GM03348 (cell line): ENCODE data around the gene CLCN2.

ENCODE experiments used
- DNase-seq: peaks from one replicate; pipeline ENCODE4 v3.0.0; 2012; ENCODE audit warnings: low spot score

The CLCN2 gene

DNA sequence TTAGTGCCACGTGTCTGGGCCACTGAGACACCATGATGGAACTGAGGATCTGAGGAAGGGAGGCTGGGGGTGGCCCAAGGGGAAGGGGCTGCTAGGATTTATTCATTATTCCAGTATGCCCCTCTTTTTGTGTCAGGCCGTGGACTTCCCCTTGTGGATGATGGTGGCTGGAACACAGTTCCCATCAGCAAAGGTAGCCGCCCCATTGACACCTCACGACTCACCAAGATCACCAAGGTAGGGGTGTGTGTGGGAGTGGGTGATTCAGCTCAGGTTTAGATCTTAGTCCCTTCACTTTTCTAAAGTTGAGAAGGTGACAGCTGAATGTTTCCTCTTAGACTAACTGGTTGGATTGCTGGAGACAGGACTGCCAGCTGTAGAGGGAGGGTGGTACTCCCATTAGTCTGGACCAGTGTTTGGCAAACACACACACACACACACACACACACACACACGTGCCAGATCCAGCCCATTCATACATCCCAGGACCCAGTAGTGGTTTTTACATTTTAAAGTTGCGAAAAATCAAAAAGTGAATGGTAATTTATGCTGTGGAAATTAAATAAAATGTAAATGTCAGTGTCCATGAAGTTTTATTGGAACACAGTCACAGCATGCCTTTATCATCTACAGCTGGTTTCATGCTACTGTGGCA lies 35.6 kb downstream of the CLCN2 start:
- DNase-seq: no peak

DNA sequence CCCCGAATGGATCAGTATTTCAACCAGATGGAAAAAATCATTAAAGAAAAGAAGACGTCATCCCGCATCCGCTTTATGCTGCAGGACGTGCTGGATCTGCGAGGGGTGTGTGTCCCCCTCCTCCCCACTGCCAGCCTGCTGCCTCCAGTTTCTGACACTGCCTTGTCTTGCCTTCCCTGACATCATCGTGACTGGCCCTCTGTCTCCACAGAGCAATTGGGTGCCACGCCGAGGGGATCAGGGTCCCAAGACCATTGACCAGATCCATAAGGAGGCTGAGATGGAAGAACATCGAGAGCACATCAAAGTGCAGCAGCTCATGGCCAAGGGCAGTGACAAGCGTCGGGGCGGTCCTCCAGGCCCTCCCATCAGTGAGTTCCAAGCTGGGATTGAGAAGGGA lies 36.1 kb downstream of the CLCN2 start:
- DNase-seq: no peak

DNA sequence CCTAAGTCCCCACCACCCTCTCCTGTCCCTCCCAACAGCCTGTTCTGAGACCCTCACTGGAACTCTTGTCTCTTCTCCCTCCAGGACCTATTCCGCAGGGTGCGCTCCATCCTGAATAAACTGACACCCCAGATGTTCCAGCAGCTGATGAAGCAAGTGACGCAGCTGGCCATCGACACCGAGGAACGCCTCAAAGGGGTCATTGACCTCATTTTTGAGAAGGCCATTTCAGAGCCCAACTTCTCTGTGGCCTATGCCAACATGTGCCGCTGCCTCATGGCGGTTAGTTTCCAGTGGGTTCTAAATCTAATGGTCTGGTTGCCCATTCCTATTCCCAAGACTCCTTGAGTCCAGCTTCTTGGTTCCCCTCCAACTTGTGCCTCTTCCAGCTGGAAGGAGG lies 37.7 kb downstream of the CLCN2 start:
- DNase-seq: no peak

DNA sequence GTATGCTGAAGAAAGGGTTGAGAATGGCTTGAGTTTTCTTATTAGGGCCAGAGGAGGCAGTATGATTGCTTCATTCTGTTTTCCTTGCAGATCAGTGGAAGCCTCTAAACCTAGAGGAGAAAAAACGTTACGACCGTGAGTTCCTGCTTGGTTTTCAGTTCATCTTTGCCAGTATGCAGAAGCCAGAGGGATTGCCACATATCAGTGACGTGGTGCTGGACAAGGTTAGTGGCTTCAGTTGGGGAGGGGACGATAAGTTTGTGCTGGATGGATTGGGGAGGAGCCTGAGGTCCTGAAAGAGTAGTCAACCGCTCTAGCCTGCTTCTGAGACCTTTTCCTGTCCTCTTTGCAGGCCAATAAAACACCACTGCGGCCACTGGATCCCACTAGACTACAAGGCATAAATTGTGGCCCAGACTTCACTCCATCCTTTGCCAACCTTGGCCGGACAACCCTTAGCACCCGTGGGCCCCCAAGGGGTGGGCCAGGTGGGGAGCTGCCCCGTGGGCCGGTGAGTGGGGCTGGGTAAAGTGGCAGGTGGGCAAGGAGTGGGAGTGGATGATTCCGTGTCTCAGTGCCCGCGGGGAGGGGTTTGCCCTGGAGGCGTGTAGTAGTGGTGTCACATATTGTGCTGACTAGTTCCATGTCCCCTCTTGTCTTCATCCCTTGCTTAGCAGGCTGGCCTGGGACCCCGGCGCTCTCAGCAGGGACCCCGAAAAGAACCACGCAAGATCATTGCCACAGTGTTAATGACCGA lies 38.5 kb downstream of the CLCN2 start:
- no peak for DNase-seq

DNA sequence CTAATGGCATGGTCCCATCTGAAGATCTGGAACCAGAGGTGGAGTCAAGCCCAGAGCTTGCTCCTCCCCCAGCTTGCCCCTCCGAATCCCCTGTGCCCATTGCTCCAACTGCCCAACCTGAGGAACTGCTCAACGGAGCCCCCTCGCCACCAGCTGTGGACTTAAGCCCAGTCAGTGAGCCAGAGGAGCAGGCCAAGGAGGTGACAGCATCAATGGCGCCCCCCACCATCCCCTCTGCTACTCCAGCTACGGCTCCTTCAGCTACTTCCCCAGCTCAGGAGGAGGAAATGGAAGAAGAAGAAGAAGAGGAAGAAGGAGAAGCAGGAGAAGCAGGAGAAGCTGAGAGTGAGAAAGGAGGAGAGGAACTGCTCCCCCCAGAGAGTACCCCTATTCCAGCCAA lies 39.7 kb downstream of the CLCN2 start:
- DNase-seq: no peak

DNA sequence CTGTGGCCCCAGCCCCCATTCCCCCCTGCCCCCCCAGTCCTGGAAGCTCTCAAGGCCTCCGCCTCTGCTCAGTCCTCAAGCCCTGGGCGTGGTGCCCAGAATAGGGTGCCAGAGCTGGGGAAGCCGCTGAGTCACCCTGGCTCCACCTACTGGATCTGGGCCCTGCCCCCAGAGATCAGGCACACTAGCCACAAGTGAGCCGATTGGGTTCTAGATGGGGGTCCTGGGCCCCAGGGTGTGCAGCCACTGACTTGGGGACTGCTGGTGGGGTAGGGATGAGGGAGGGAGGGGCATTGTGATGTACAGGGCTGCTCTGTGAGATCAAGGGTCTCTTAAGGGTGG lies 41.3 kb downstream of the CLCN2 start:
- peak; percentile 97 for DNase-seq

DNA sequence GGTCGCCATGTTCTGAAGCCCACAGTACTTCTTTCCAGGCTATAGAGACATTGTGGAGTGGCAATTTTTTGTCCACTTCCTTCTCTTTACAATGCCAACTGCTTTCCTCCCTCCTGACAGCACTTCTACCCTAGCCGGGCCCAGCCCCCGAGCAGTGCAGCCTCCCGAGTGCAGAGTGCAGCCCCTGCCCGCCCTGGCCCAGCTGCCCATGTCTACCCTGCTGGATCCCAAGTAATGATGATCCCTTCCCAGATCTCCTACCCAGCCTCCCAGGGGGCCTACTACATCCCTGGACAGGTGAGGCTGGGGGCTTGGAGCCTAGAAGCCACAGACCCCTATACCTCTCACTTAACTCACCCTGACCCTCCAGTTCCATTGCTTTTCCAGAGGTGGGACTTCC lies 44.2 kb downstream of the CLCN2 start:
- DNase-seq: no peak

DNA sequence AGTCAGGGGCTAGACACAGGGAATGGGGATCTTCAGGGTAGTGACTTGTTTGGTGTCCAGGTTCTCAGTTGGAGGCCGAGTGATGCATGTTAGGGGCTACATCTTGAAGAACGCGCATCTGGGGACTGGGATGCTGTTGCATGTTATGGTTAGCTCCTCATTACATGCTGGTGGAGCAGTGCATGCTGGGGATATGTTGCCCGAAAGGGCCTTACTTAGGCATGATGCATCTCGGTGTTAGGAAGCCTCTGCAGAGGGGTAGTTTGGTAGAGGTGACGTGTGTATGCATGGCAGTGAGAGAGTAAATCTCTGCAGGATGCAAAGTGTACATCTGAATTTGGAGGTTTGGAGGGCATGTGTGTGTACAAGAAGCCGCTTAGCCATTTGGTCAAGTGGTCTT lies 44.6 kb downstream of the CLCN2 start:
- DNase-seq: no peak

DNA sequence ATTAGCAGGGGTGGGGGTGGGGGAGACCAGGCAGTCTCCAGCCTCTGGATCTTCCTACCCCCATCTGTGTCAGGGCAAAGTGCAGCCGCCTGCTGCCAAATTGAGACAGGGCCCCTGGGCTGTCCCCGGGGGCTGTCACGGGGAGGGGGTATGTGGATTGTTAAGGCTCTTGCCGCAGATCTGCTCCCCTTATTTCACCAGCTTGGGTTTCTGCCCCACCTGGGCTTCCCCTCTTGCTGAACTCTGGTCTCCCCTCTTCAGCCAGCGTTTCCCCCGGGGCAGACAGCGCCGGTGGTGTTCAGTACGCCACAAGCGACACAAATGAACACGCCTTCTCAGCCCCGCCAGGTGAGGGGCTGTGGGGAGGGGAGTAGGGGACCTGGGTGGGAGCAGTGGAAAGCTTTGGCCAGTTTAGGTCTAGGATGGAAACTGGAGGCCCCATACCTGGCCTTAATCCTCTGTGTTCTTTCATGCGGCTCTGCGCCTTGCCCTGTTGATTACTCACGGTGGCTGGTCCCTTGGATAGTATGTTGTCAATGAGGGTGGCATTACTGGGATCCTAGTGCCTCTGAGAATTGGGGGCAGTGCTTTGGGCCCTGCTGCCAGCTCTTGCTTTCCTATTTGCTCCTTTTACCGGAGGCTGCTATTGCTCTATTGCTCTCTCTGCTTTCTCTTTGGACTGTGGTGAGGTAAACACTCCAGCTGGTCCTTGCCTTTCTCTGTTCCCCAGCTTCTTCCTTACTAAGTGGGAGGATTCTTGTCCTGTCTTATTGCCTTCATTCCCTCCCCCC lies 45.3 kb downstream of the CLCN2 start:
- DNase-seq: no peak

DNA sequence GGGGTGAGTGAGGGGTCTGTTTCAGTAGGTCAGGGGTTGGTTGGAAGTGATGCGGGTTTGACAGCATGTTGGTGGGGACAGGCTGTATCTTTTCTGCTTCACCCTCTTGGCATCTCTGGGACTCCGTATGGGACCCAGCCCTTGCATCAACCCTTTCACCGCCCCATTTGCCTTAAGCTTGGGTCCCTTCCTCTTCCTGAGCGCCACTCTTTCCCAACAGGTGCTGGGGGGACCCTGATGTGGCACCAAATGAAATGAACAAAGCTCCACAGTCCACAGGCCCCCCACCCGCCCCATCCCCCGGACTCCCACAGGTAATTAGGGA lies 45.9 kb downstream of the CLCN2 start:
- DNase-seq: no peak

DNA sequence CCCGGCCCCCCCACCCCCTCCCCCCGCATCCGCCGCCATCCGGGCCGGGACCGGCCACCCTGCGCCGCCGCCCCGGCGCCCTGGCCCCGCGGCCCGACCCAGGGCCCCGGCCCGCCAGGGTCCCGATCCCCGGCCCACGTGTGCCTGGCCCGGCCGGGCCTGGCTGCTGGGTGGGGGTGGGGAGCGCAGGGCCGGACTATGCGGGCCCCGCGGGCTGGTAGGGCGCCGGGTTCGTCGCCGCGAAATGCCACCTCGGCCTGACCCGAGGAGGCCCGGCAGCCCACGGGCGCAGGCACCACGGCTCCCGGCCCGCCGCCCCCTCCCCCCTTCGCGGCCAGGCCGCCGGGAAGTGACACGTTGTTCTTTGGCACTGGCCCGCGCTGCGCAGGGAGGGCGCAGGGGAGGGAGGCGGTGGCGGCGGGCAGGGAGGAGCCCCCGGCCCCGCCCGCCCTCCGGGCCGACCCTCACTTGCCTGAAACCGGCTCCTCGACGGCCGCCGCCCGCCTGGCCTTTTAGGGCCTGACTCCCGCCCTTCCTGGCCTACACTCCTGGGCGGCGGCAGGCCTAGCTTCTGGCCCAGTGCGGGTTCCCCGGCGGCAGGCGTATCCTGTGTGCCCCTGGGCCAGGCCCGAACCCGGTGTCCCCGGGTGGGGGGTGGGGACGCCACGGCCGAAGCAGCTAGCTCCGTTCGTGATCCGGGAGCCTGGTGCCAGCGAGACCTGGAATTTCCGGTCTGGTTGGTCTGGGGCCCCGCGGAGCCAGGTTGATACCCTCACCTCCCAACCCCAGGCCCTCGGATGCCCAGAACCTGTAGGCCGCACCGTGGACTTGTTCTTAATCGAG lies 46.5 kb downstream of the CLCN2 start:
- peak; percentile 94 for DNase-seq

DNA sequence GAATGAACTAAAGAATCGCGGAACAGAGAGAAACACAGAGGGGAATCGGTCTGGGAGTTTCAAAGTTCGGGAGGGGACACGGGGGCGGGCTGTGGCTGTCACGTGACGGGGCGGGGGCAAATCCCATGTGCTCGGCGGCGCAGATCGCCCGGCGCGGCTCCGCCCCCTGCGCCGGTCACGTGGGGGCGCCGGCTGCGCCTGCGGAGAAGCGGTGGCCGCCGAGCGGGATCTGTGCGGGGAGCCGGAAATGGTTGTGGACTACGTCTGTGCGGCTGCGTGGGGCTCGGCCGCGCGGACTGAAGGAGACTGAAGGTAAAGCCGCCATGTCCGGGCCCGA lies 47.1 kb downstream of the CLCN2 start, which contains the start of gene EIF4G1:
Gene EIF4G1 (plus strand): TSS at position 244 of the 337 bp plus-strand sequence. CDS start 1,191 bp downstream, outside the sequence.
- DNase-seq: peak; percentile 98

DNA sequence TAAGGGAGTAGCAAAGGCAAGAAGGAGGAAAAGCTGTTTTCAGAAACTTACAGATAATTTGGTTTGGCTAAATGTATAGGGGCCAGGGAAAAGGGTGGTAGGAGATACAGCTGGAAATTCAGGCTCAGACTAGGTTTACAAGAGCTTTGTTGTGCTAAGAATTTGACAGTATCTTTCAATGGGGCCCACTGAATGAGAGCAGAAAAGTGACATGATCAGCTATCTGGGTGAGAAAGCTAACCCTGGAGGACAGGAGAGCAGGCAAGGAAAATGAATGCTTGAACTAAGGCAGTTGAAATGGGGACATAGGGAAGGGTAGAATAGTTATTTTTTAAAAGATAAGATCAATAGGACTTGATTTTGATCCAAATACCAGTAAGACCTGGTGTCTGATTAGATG lies 49.8 kb downstream of the CLCN2 start:
- DNase-seq: no peak

DNA sequence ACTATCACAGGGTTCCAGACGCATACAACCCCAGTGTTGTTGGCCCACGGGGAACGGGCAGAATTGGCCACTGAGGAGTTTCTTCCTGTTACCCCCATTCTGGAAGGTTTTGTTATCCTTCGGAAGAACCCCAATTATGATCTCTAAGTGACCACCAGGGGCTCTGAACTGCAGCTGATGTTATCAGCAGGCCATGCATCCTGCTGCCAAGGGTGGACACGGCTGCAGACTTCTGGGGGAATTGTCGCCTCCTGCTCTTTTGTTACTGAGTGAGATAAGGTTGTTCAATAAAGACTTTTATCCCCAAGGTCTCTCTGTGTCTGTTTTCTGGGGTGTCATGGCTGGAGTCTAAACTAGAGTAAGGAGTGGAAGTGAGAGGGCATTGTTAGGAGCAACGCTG lies 52.7 kb downstream of the CLCN2 start:
- DNase-seq: no peak

DNA sequence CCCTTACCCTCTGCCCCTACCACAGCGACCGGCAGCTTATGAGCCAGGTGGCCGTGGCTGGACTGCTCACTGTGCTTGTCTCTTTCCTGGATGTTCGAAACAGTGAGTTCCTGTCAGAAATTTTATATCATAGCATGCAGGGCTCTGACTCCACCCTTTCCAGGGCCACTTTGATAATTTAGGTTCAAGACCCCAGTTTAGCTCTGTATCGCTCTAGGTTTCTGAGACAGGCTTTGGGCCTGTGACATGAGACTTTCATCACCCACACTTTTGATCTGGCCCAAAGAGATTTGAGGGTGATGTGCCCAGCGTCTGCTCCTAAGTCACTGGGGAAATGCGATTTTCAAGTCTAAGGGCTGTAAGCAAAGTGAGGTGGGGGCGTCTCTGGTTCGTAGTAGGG lies 53.5 kb downstream of the CLCN2 start:
- DNase-seq: no peak

DNA sequence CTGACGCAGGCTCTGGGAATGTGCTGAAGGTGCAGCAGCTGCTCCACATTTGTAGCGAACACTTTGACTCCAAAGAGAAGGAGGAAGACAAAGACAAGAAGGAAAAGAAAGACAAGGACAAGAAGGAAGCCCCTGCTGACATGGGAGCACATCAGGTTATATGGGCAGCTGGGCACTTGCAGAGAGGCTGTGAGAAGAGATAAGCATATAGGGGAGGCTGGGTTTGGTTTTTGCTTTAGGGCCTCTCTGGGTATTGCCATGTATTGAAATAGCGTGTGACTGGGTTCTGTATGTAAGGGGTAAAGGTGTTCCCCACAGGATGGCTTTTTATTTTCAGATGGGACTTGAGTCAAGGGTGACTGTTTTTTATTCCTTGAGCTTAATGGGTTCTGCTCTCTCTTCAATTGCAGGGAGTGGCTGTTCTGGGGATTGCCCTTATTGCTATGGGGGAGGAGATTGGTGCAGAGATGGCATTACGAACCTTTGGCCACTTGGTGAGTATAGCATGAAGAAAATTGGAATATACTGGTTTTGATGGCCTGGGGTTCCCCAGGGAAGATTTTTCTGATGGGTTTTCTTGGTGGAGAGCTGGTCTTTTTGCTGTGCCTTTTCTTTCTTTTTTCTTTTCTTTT lies 54.9 kb downstream of the CLCN2 start:
- no peak for DNase-seq

DNA sequence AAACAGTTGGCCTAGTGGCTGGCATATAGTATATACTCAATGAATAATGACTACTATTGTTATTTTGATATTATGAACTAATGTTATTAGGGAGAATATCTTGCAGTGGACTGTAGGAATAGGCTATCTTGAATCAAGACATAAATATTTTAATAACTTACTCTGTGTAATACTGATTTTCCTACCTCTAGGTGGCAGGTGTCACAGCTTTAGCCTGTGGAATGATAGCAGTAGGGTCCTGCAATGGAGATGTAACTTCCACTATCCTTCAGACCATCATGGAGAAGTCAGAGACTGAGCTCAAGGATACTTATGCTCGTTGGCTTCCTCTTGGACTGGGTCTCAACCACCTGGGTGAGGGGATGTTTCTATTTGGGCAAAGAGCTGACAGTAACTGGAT lies 55.8 kb downstream of the CLCN2 start:
- no peak for DNase-seq

DNA sequence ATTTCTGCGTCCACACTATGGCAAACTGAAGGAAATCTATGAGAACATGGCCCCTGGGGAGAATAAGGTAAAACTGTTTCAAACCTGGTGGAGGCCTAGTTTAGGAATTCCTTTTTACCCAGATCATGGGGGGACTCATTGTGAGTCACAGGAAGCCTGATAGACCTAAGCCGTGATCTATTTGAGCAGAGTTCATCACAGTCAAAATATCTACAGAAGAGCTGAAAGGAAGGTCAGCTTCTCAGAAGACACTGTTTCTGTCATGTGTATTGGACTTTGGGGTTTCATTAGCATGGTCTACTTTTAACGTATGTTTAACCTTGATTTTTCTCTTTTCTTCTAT lies 61.1 kb downstream of the CLCN2 start:
- no peak for DNase-seq

DNA sequence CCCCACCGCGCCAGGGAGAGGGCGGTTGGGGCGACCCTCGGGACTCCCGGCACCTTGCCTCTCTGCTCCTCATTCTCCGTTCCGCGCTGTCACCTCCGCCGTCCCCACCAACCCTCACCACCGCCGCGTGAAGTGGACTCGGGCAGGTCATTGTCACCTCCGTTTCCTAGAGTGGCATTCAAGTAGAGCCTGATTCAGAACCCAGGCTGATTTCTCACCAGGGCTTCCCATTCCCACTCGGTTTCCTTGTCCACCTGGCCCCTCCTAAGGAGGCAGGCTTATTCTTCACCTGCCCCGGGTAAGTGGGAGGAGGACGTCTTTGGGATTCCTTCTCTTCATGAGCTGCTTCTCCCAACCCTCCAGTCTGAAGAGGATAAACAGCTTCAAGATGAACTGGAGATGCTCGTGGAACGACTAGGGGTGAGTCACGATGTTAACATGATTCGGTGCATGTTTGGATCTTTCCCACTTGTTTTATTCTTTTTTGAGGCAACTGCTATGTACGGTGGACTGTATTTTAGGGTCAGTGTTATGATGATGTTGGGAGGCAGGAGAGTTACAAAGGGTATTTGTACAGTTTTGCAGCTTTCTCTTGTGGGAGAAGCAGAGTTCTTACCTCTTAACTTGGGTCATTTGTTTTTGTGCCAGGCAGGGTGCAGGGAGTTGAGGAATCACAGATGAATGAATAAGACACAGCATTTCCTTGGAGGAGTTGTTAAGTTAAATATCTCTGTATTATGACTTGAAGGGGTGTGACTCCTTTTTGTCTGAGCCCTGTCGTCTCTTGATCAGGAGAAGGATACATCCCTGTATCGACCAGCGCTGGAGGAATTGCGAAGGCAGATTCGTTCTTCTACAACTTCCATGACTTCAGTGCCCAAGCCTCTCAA lies 61.7 kb downstream of the CLCN2 start:
- peak; percentile 41 for DNase-seq

DNA sequence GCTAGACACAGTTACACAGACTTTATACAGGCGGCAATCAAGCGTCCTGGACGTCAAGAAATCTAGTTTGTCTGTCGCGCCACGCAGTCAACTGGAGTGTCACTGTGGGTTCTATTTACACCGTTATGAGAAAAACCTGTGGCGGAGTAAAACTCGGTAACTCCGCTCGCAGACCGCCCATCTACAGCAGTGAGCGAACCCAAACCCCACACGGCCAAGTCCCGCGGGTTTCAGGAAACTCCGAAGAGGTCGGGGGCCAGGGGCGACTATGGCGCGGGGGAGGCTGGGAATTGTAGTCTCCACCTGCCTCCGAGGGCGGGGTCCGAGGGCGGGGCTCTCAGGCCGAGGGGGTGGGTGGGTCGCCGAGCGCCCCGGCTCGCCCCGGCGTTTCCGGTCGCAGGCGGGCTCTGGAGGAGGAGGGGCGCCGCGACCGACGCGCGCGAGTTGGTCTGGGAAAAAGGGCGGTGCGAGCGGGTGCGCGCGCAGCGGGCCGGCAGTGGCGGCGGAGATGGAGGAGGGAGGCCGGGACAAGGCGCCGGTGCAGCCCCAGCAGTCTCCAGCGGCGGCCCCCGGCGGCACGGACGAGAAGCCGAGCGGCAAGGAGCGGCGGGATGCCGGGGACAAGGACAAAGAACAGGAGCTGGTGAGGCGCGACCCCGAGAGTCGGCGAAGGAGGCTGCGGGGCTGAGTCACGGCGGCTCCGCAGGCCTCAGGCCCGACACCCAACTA lies 62.5 kb downstream of the CLCN2 start, which contains the start of gene PSMD2:
Gene PSMD2 (plus strand): TSS at position 483 of the 729 bp plus-strand sequence. CDS start 26 bp downstream, at position 509.
- peak; percentile 99 for DNase-seq
